ENCODE measurements around the gene SH2D3A. TPM values are rescaled to one million over a fixed set of nuclear protein-coding genes. Genes with fewer than 3 reads are reported as not detected.

The SH2D3A gene
- total and polyA plus RNA-seq, 2 experiments from 2014 or later = 14.8 to 19.6 TPM

DNA sequence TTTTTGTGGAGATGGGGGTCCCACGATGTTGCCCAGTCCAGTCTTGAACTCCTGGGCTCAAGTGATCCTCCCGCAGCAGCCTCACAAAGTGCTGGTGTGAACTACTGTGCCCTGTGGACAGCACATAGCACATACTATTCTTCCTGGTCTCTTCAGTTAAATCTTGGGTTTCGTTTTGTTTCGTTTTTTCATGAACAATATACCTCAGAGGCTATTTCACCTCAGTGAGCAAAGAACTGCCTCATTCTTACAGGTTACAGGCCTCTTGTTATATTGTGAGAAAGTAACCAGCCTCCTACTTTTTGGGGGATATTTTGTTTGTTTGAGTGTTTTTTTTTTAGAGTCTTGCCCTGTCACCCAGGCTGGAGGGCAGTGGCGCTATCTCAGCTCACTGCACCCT is 45.5 kb downstream of the SH2D3A start:
- H3K36me3 ChIP-seq (replicated peaks; ENCODE audit: insufficient read depth, low read depth) = no peaks in the 10 kb centered on the region
- H3K4me2 ChIP-seq = no peak overlapping the region
- no peaks in the 10 kb centered on the region for H3K9me2 ChIP-seq (replicated peaks; ENCODE audit: insufficient read depth)
- no peaks in the 10 kb centered on the region for H3K79me2 ChIP-seq
- TF ChIP-seq EZH2phosphoT487 (IDR thresholded peaks at IDR 0.05; ENCODE audit: low read depth, severe bottlenecking, unreplicated experiment) = no peak
- no peaks in the 10 kb centered on the region for H3K9me3 ChIP-seq (ENCODE audit: low read depth)
- no peaks in the 10 kb centered on the region for H4K20me1 ChIP-seq (ENCODE audit: insufficient read depth, poor library complexity, severe bottlenecking)
- no peak overlapping the region for H3K4me3 ChIP-seq
- peaks cover 25% of the 10 kb centered on the region for H3K4me1 ChIP-seq (ENCODE audit: insufficient read depth)
- H2AFZ ChIP-seq = no peak overlapping the region
- WGBS (ENCODE audit: low lambda C conversion rate, missing lambda C conversion rate) = 90% methylated on average over 5 of the region's 5 CpGs
- H3K27me3 ChIP-seq = no peaks in the 10 kb centered on the region
- H3K27ac ChIP-seq = peak overlapping the region; percentile 48
- no peak for DNase-seq (ENCODE audit: low spot score)

DNA sequence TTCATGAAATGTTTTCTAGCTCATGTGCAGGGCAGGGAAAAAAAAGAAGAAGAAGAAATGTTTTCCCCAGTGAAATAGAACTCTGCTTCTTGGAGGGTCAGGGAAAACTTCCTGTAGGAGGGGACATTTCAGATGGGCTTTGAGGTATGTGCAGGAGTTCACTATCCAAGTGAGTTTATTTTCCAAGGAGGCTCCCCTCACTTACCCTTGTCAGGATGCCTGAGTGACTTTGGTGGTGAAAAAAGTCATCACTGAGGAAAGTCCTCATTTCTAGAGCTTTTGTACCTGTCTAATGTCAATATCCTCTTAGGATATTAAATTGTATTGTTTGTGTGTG is 46.1 kb downstream of the SH2D3A start:
- peak overlapping the region; percentile 12 for H3K4me2 ChIP-seq
- no peaks in the 10 kb centered on the region for H3K27me3 ChIP-seq
- no peaks in the 10 kb centered on the region for H3K79me2 ChIP-seq
- no peaks in the 10 kb centered on the region for H3K36me3 ChIP-seq (replicated peaks; ENCODE audit: insufficient read depth, low read depth)
- H3K27ac ChIP-seq = peak overlapping the region; percentile 48
- no peak overlapping the region for H2AFZ ChIP-seq
- TF ChIP-seq EZH2phosphoT487 (IDR thresholded peaks at IDR 0.05; ENCODE audit: low read depth, severe bottlenecking, unreplicated experiment) = no peak
- TF ChIP-seq, protein P1, sequence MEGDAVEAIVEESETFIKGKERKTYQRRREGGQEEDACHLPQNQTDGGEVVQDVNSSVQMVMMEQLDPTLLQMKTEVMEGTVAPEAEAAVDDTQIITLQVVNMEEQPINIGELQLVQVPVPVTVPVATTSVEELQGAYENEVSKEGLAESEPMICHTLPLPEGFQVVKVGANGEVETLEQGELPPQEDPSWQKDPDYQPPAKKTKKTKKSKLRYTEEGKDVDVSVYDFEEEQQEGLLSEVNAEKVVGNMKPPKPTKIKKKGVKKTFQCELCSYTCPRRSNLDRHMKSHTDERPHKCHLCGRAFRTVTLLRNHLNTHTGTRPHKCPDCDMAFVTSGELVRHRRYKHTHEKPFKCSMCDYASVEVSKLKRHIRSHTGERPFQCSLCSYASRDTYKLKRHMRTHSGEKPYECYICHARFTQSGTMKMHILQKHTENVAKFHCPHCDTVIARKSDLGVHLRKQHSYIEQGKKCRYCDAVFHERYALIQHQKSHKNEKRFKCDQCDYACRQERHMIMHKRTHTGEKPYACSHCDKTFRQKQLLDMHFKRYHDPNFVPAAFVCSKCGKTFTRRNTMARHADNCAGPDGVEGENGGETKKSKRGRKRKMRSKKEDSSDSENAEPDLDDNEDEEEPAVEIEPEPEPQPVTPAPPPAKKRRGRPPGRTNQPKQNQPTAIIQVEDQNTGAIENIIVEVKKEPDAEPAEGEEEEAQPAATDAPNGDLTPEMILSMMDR (IDR thresholded peaks at IDR 0.05; ENCODE audit: poor library complexity) = no peak
- TF ChIP-seq EZH2 (IDR thresholded peaks at IDR 0.05; ENCODE audit: borderline replicate concordance) = no peak
- no peak overlapping the region for H3K4me3 ChIP-seq
- no peaks in the 10 kb centered on the region for H3K9me3 ChIP-seq (ENCODE audit: low read depth)
- H3K9me2 ChIP-seq (replicated peaks; ENCODE audit: insufficient read depth) = no peaks in the 10 kb centered on the region
- no peak for DNase-seq (ENCODE audit: low spot score)
- H4K20me1 ChIP-seq (ENCODE audit: insufficient read depth, poor library complexity, severe bottlenecking) = no peaks in the 10 kb centered on the region
- peaks cover 23% of the 10 kb centered on the region for H3K4me1 ChIP-seq (ENCODE audit: insufficient read depth)

DNA sequence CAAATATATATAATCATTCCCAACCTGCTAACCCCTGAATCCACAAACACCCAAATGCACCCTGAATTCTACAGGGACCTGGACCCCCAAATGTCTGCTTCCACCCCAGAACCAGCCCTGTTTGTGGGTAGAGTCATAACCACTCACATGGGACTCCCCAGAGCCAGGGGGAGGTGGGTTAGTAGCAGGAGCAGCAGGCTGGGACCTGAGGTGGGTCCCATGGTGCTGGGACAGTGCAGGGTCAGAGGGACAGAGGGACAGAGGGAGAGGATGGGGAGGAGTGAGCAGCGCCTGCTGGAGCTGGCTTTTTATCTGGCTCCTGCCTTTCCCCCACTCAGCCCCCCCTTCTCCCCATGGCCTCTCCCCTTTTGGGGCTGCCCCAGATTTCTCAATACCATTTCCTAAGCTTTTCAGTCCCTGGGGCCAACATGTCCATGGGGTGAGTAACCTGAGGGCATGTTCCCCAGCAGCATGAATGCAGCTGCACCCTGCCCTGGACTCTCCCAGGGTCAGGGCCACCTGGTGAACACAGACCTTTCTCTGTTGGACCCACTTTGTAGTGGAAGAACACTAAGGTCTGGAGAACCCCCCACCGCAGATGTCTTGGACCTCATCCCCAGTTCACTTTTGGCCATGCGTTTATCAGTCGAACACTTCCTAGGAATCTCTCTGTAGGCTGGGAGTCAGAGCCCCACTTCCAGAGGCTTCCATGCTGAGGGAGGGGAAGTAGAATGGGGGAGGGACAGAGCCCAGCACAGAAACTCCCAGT is 46.7 kb downstream of the SH2D3A start, which contains the start of gene C3:
TSS of gene C3 (minus strand) at position 282 of the 769 bp plus-strand sequence. CDS start at position 221, 61 bp downstream.
- no peak within 1 kb of the TSS for H3K4me3 ChIP-seq
- H3K27ac ChIP-seq = peak within 1 kb of the TSS; percentile 51
- no peaks in the 10 kb centered on the region for H3K9me3 ChIP-seq (ENCODE audit: low read depth)
- no peak for TF ChIP-seq EZH2phosphoT487 (IDR thresholded peaks at IDR 0.05; ENCODE audit: low read depth, severe bottlenecking, unreplicated experiment)
- no peak for TF ChIP-seq EZH2 (IDR thresholded peaks at IDR 0.05; ENCODE audit: borderline replicate concordance)
- H3K79me2 ChIP-seq = no peaks in the 10 kb centered on the region
- 69% methylated on average over 4 of the region's 4 CpGs for WGBS (ENCODE audit: low lambda C conversion rate, missing lambda C conversion rate)
- no peaks in the 10 kb centered on the region for H3K27me3 ChIP-seq
- no peaks in the 10 kb centered on the region for H3K36me3 ChIP-seq (replicated peaks; ENCODE audit: insufficient read depth, low read depth)
- DNase-seq (ENCODE audit: low spot score) = peak; percentile 76
- H3K4me1 ChIP-seq (ENCODE audit: insufficient read depth) = peaks cover 17% of the 10 kb centered on the region
- H3K9me2 ChIP-seq (replicated peaks; ENCODE audit: insufficient read depth) = no peaks in the 10 kb centered on the region
- no peak within 1 kb of the TSS for H2AFZ ChIP-seq
- H3K4me2 ChIP-seq = peak within 1 kb of the TSS; percentile 63
- no peaks in the 10 kb centered on the region for H4K20me1 ChIP-seq (ENCODE audit: insufficient read depth, poor library complexity, severe bottlenecking)

GRCh38 chr19:6719992-6720368 is 47.3 kb downstream of the SH2D3A start:
- Histone ChIP-seq H3K27me3 (no peaks in the 10 kb centered on the region), H2AFZ (no peak overlapping the region), H3K9me3 (ENCODE audit: low read depth) (no peaks in the 10 kb centered on the region), H3K36me3 (replicated peaks; ENCODE audit: insufficient read depth, low read depth) (no peaks in the 10 kb centered on the region), H3K4me1 (ENCODE audit: insufficient read depth) (peaks cover 16% of the 10 kb centered on the region), H3K27ac (peak overlapping the region; percentile 51), H3K4me3 (no peak overlapping the region), H3K79me2 (no peaks in the 10 kb centered on the region), H3K4me2 (peak overlapping the region; percentile 63), H3K9me2 (replicated peaks; ENCODE audit: insufficient read depth) (no peaks in the 10 kb centered on the region), H4K20me1 (ENCODE audit: insufficient read depth, poor library complexity, severe bottlenecking) (no peaks in the 10 kb centered on the region)
- DNase-seq (ENCODE audit: low spot score) = no peak
- WGBS (ENCODE audit: low lambda C conversion rate, missing lambda C conversion rate) = 91% methylated on average over 3 of the region's 3 CpGs
- TF ChIP-seq, protein P1 (IDR thresholded peaks at IDR 0.05; ENCODE audit: poor library complexity) = no peak
- no peak for TF ChIP-seq EZH2 (IDR thresholded peaks at IDR 0.05; ENCODE audit: borderline replicate concordance)

Data from hepatocyte (in vitro differentiated cells).